SK-N-MC (cell line): ENCODE measurements around the gene RBM10.

ENCODE experiments used
- DNase-seq: peaks from one replicate; pipeline ENCODE4 v3.0.0-alpha.2; 2011; ENCODE audit warnings: low read depth, low spot score
- H3K27ac ChIP-seq: fragments of 200-600 bp; sonication (generic); 2 replicates; pipeline ENCODE4 v1.5.1; 2016; ENCODE audit warnings: mixed run types
- H3K36me3 ChIP-seq: fragments of 200-600 bp; sonication (generic); 2 replicates; pipeline ENCODE4 v1.6.1; 2017; ENCODE audit warnings: antibody characterized with exemption, low read length, mixed read lengths; ENCODE audit not compliant: insufficient read depth
- H3K4me3 ChIP-seq: fragments of 200-600 bp; sonication (generic); 2 replicates; pipeline ENCODE4 v1.5.1; 2016
- H3K9ac ChIP-seq: fragments of 200-600 bp; sonication (generic); 2 replicates; pipeline ENCODE4 v1.8.0; 2017; ENCODE audit warnings: mixed run types, mixed read lengths; ENCODE audit not compliant: insufficient read length
- H3K9me3 ChIP-seq: fragments of 200-600 bp; sonication (generic); 2 replicates; pipeline ENCODE4 v1.6.1; 2017; ENCODE audit warnings: low read depth, mild to moderate bottlenecking, antibody characterized with exemption, low read length, moderate library complexity, mixed read lengths
- EZH2 ChIP-seq: fragments of 200-600 bp; sonication (generic); IDR thresholded peaks from one replicate; pipeline ENCODE4 v1.6.1; 2017; ENCODE audit warnings: antibody characterized with exemption
- FOXP2 ChIP-seq: optimal IDR thresholded peaks from 2 replicates; pipeline ENCODE3; 2011; ENCODE audit warnings: mild to moderate bottlenecking, moderate library complexity; ENCODE audit not compliant: insufficient read depth; ENCODE audit errors: extremely low read length, control extremely low read depth
- POLR2AphosphoS5 ChIP-seq: IDR thresholded peaks from 2 replicates; pipeline ENCODE4 v1.6.1; 2012; ENCODE audit warnings: mild to moderate bottlenecking, low read depth, low read length, borderline replicate concordance

The RBM10 gene

DNA sequence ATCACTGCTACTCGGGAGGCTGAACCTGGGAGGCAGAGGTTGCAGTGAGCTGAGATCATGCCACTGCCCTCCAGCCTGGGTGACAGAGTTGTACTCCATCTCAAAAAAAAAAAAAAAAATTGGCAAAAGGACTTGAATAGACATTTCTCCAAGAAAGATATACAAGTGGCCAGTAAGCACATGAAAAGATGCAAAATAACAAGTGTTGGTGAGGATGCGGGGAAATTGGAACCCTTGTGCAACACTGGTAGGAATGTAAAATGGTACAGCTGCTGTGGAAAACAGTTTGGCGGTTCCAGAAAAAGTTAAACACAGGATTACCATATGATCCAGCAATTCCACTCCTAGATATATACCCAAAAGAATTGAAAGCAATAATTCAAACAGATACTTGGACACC is 19.4 kb downstream of the RBM10 start:
- peaks cover 31% of the 10 kb centered on the region for H3K36me3 ChIP-seq

DNA sequence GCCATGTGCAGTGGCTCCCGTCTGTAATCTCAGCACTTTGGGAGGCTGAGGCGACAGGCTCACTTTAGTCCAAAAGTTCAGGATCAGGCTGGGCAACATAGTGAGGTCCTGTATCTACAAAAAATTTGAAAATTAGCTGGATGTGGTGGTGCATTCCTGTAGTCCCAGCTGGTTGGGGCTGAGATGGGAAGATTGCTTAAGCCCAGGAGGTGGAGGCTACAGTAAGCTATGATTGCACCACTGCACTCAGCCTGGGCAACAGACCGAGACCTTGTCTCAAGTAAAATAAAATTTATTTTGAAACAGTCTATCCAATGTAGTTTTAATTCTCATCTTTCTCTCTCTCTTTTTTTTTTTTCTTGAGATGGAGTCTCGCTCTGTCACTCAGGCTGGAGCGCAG is 21.1 kb downstream of the RBM10 start:
- no peaks in the 10 kb centered on the region for H3K9me3 ChIP-seq
- TF ChIP-seq FOXP2 (no peak), EZH2 (no peak), POLR2AphosphoS5 (no peak)
- H3K9ac ChIP-seq, result no peak overlapping the region

More for the DNA sequence above, 19.4 kb downstream of the RBM10 start:
- no peak for DNase-seq
- no peak for TF ChIP-seq EZH2
- no peak for TF ChIP-seq FOXP2
- no peak for TF ChIP-seq POLR2AphosphoS5
- Histone ChIP-seq H3K9ac (no peak overlapping the region), H3K27ac (no peak overlapping the region), H3K9me3 (no peaks in the 10 kb centered on the region), H3K4me3 (no peak overlapping the region)

DNA sequence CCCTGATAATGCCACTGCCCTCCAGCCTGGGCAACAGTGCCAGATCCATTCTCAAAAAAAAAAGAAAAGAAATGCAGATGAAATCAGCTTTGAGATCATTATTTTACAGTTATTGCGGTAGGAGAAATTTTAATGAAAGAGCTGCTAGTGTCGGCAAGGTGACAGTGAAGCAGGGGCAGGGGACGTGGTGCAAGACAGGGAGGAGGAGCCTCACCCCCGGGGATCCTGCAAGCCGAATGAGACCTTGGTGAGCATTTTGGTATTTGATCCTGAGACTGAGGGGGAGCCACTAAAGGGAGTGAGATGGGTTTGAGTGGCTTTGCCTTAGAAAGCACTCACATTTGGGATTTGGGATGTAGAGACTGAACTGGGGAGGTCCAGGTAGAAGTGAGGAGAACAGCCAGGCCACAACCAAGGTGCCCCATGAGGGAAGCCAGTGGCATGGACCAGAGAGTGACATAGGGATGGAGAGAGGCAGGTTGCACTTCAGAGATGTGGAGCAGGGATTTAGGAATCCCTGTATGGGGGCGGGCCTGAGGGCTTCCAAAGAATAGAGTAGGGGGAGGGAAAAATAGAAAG is 23.6 kb downstream of the RBM10 start:
- peaks cover 16% of the 10 kb centered on the region for H3K36me3 ChIP-seq
- no peak overlapping the region for H3K27ac ChIP-seq
- no peak overlapping the region for H3K4me3 ChIP-seq
- no peak for DNase-seq
- no peak overlapping the region for H3K9ac ChIP-seq
- TF ChIP-seq EZH2 (no peak), FOXP2 (no peak)
- H3K9me3 ChIP-seq, result no peaks in the 10 kb centered on the region

More for the DNA sequence above, 21.1 kb downstream of the RBM10 start:
- no peak overlapping the region for H3K4me3 ChIP-seq
- peaks cover 27% of the 10 kb centered on the region for H3K36me3 ChIP-seq
- DNase-seq, result no peak
- no peak overlapping the region for H3K27ac ChIP-seq

DNA sequence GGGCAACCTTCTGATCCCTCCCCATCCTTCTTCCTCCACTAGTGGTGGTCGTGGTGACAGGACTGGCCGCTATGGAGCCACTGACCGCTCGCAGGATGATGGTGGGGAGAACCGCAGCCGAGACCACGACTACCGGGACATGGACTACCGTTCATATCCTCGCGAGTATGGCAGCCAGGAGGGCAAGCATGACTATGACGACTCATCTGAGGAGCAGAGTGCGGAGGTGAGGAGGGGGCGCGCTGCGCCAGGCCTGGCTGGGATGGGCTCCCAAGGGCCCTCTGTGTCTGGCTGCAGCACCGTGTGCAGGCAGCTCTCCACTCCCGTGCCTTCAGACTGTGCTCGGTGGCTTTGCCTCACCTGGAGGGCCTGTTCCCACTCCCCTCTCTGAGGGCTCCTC is 24.3 kb downstream of the RBM10 start:
- Histone ChIP-seq H3K4me3 (no peak overlapping the region), H3K9ac (no peak overlapping the region), H3K9me3 (no peaks in the 10 kb centered on the region), H3K36me3 (peaks cover 16% of the 10 kb centered on the region), H3K27ac (no peak overlapping the region)
- TF ChIP-seq EZH2, result no peak
- no peak for TF ChIP-seq FOXP2
- TF ChIP-seq POLR2AphosphoS5, result no peak
- DNase-seq, result no peak

DNA sequence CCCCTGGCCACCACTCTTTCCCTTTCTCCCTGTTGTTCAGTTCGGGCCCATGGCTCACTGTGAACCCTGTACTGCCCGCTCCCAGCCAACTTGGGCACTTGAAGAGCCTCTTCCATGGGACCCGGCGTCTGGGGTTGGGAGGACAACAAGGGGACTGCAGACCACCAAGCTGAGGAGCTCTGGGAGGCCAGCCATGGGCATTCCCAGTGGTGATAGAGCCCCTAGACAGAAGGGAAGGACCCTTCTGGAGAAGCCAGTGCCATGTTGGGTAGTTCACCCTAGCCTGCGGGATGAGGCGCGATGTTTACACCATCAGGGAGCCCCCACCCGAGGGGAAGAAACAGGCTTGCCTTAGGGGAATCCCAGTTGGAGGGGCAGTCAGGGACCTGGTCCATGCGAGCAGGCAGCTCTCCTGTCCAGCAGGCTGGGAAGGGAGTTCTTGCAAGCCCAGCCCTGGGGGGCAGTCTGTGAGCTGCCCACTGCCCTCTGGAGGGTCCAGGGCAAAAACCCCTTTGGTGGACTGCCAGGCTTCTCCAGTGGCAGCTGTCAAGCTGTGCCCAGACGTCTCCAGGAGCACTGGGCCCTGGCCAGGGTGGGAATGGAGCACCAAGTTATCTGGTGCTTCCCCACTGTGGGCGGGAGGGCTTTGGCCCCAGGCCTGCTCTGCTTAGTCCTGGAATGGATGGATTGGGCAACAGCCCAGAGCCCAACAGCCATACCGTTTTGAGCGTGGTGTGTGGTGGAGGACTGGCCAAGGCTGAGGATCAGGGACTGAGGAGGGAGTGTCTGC is 24.9 kb downstream of the RBM10 start:
- no peak for TF ChIP-seq POLR2AphosphoS5
- no peak for TF ChIP-seq FOXP2
- no peak for TF ChIP-seq EZH2
- no peak for DNase-seq
- H3K9ac ChIP-seq, result no peak overlapping the region
- no peak overlapping the region for H3K27ac ChIP-seq
- no peaks in the 10 kb centered on the region for H3K9me3 ChIP-seq
- no peak overlapping the region for H3K4me3 ChIP-seq
- H3K36me3 ChIP-seq, result peaks cover 11% of the 10 kb centered on the region; the same call in 1 of the 2 replicates

DNA sequence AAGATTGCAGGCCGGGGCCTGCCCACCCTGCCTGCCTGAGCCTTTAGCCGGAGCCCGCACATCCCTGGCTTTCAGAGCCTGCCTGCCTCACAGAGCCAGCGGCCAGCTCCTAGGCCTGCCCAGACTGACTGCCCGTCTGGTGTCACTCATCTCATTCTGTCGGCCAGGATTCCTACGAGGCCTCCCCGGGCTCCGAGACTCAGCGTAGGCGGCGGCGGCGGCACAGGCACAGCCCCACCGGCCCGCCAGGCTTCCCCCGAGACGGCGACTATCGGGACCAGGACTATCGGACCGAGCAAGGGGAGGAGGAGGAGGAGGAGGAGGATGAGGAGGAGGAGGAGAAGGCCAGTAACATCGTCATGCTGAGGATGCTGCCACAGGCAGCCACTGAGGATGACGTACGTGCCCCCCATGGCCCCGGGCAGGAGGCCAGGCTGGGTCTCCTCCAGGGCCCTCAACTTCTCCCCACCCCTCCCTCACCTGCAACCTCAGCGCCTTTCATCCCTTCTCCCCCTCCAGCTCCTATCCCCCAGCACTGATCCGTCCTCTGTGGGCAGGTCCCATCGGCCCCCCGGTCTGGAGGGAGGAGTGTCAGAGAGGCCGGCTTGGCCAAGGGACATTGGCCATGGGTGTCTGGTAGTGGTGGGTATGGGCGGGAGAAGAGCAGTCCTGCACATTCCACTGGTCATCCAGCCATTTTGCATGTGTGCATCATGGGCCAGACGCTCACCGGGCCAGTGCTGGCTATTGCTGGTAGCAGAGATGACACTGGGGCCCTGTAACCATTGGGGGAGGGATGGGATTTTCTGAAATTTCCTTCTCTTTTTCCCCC is 26.1 kb downstream of the RBM10 start:
- Histone ChIP-seq H3K36me3 (peaks cover 11% of the 10 kb centered on the region; the same call in 1 of the 2 replicates), H3K9ac (no peak overlapping the region), H3K27ac (no peak overlapping the region), H3K9me3 (no peaks in the 10 kb centered on the region), H3K4me3 (no peak overlapping the region)
- DNase-seq, result no peak
- TF ChIP-seq FOXP2 (no peak), EZH2 (no peak), POLR2AphosphoS5 (no peak)

DNA sequence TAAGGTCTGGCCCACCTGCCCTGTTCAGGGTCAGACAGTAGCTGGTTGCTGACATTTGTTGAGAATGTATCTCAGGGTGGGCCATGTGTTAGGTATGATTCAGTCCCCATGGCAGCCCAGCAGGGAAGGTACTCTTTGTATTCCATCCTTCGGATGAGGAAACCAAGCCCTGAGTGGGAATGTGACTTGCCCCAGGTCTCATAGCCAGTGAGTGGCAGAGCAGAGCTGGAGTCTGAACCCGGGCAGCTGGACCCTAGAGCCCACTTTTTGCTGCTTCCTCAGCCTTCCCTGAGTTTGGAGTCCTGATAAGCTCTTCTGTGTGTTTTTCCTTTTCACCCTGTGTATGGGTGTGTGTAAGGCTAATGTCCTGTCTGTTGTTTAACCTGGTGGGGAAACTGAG is 27.0 kb downstream of the RBM10 start:
- no peak for TF ChIP-seq POLR2AphosphoS5
- no peak for TF ChIP-seq FOXP2
- no peak for TF ChIP-seq EZH2
- no peak overlapping the region for H3K4me3 ChIP-seq
- H3K9me3 ChIP-seq, result no peaks in the 10 kb centered on the region
- no peak for DNase-seq
- no peak overlapping the region for H3K27ac ChIP-seq
- no peak overlapping the region for H3K9ac ChIP-seq
- peaks cover 13% of the 10 kb centered on the region; the same call in 1 of the 2 replicates for H3K36me3 ChIP-seq

DNA sequence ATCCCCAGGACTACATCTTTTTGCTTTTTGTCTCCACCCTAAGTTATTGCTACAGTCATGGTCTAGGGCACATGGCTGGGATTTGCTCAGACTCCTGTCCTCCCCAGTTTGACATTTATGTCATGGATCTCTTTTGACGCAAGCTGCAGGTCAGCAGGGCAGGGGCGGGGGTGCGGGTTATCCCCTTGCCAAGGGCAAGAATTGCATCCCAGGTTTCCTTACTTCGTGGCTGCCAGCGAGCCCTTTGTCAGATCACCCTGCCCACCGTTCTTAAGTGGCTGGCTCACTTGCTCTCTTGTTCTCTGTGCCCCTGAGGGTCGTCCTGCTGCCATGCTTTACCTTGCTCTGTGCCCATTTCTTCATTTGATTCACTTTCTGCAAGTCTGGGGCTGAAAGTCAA is 27.5 kb downstream of the RBM10 start:
- H3K4me3 ChIP-seq, result no peak overlapping the region
- DNase-seq, result no peak
- no peaks in the 10 kb centered on the region for H3K9me3 ChIP-seq
- H3K9ac ChIP-seq, result no peak overlapping the region
- H3K36me3 ChIP-seq, result peaks cover 18% of the 10 kb centered on the region; the same call in 1 of the 2 replicates
- TF ChIP-seq POLR2AphosphoS5 (no peak), FOXP2 (no peak), EZH2 (no peak)
- no peak overlapping the region for H3K27ac ChIP-seq
